Activated T-helper 1 cell treated with Interleukin-2 at 50 U/mL for 16 hours (primary cell): ENCODE data around the gene ERGIC1.
A peak's percentile ranks its signal among the peaks of the same experiment; 100 is the strongest.

ENCODE experiments used
- DNase-seq: peaks from one replicate; pipeline ENCODE4 v3.0.0-alpha.2; 2020; ENCODE audit warnings: low read depth

ERGIC1 gene

DNA sequence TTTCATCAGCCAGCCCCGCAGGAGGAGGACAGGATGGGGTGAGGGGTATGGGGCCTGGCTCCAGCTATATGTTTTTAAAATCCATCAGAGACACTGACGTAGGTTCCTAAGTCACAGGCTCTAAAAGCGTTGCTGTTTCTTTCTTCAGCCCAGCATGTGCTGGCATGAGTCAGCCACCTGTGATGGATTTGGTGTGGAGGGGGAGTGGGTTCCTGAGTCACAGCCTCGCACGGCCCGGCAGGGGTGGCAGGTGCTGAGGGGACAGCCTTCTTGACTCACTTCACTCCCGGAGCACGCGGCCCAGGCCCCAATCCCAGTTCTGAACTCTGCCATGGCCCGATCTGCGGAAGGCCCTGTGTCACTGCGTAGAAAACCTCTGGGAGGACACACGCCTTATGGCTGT is 86.4 kb downstream of the ERGIC1 start:
- DNase-seq = no peak

DNA sequence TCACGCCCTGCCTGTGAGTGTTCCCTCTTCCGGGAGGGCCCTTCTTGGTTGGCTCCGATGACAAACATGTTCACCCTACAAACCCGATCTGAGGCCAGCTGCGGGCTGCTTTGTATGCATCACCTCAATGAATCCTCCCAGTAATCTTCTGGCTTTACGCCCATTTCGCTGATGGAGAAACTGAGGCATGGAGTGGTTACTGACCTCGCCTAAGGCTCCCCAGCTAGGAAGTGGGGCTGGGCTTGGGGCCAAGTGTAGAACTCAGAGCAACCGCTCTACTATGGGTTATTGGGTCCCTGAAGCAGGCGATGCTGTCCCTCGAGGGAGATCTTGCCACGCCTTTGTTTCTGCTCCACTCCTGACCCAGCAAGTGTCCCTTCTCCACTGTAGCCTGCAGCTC is 86.9 kb downstream of the ERGIC1 start:
- no peak for DNase-seq

- no peak for DNase-seq
Measured at GRCh38 chr5:172921906-172922305, 87.9 kb downstream of the ERGIC1 start.

- no peak for DNase-seq
Measured at GRCh38 chr5:172923539-172923938, 89.5 kb downstream of the ERGIC1 start.

DNA sequence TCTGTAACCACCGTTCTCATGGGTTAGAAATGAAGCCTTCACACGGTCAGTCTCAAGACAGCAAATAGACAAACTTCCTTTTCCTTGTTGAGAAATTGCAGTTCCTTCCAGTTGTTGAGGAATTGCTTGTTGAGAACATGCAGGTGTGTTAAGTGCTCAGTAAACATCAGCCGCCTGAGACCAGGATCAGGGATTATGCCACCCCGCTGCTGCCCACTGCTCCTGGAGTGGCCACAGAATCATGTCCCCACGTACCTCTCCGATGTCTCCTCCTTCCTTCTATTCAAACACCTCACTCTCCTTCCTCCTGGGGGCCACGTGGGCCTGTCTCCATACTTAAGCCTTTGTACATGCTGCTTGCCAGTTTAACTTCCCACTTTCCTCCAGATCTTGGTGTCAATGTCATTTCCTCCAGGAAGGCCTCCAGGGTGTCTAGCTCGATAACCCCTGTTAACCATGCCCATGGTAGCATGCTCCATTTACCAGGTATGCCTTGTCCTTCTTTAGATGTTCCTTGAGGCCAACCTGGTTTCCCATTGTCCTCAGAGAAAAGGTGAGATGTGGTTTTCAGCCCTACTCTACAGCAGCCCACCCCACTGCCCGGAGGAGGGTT is 91.4 kb downstream of the ERGIC1 start:
- no peak for DNase-seq

- no peak for DNase-seq
Measured at GRCh38 chr5:172926008-172926523, 92.0 kb downstream of the ERGIC1 start.

DNA sequence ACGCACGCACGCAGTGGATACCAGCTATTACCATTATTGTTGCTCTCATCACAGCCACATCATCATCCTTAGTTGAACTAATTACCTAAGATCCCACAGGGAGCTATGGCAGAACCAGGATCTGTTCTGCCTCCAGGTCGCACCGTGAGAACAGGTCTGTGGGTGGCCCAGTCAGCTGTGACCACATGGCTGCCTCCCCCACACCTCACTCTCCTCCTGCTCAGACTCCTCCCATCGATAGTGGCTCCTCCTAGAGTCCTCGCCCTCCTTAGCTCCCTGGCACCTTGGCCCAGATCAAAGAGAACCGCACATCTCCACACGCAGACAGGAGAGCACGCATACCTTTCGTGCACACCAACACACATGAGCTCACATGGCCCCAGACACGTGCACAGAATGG is 92.7 kb downstream of the ERGIC1 start:
- no peak for DNase-seq

- no peak for DNase-seq
Measured at GRCh38 chr5:172929371-172929838, 95.4 kb downstream of the ERGIC1 start.

GRCh38 chr5:172931001-172931536 is 97.0 kb downstream of the ERGIC1 start:
- no peak for DNase-seq

DNA sequence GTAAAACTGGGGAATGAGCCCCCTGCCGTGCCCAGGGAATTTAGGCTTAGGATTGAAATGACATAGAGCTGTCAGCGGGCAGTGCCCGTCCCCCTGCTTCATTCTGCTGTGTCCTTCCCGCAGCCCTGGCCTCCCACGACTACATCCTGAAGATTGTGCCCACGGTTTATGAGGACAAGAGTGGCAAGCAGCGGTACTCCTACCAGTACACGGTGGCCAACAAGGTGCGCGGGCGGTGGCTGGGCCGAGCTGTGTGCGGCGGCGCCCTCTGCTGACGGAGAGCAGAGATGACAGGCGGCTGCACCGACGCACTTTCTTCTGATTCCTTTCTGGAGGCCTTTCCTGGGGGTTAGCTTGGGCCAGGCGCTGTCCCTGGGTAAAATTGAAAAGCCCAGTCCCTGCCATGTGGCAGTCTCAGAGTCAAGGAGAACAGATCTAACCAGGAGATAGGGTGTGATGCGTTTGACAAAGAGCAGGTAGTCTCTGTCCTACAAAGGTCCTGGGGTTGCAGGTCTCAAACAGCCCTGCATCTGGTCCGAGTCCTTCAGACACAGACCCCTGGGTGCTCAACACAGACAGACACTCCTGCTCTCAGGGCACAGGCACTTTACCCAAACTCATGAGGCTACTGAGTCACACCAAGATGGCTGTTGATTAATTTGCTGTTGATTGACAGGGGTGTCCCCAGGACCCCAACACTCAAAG is 98.4 kb downstream of the ERGIC1 start:
- DNase-seq = peak; percentile 64

DNA sequence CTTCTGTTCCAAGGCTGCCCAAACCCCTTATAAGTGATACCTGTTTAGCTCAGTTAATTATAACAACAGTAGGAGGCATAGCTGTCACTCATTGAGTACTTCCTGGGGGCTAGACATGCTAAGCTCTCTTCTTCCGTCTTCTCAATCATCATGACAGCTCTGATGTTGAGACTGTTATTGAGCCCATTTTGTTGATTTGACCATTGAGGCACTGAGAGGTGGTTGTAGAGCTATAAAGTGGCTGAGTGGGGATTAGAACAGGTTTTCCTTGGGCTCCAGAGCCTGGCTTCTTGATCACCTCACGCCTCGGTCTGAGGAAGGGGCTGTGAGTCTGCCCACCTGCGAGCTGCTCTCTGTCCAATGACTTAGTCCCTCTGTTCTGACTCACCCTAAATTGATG is 99.2 kb downstream of the ERGIC1 start:
- DNase-seq = no peak

DNA sequence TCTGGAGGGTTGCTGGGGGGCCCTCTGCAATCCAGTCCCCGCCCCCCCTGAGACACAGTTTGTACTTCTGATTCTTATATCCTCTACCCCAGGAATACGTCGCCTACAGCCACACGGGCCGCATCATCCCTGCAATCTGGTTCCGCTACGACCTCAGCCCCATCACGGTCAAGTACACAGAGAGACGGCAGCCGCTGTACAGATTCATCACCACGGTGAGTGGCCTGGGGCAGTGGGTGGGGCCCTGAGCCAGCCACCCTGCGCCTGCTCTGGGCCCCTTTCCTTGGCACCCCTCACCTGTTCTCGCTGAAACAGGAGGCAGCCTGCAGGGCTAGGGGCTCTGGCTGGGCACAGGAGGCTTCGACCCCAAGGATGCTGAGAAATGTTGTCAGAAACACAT is 101.0 kb downstream of the ERGIC1 start:
- DNase-seq = no peak

DNA sequence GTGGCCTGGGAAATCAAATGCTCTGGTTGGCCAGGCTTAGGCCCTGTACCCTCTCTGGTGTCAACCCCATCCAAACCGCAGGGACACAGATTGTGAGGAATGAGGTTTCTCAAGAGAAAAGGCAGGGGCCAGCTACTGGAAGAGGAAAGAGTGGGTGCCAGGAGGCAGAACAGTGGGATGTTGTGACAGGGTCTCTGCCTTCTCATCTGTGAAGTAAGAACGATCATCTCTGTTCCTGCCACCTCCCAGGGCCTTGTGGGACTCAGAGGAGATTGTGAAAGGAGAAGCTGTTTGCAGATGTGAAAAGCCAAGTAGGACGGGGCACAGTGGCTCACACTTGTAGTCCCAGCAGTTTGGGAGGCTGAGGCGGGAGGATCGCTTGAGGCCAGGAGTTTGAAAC is 102.3 kb downstream of the ERGIC1 start:
- DNase-seq = no peak

DNA sequence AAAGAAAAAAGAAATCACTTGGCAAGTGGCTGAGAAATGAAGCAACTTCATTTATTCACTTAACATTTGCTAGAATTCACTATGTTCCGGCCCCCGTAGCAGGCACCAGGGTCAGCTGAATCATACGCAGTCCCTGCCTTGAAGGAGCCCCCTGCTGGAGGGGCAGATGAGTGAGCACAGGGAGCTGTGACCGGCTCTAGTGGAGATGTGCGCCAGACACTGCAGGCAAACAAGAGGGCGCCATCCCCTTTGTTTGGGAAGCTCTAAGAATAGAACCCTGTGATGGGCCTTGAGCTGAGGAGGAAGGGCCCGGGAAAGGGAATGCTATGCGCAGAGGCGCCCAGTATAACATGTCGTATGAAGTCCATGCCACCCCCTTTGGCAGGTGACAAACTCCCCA is 105.0 kb downstream of the ERGIC1 start:
- no peak for DNase-seq

DNA sequence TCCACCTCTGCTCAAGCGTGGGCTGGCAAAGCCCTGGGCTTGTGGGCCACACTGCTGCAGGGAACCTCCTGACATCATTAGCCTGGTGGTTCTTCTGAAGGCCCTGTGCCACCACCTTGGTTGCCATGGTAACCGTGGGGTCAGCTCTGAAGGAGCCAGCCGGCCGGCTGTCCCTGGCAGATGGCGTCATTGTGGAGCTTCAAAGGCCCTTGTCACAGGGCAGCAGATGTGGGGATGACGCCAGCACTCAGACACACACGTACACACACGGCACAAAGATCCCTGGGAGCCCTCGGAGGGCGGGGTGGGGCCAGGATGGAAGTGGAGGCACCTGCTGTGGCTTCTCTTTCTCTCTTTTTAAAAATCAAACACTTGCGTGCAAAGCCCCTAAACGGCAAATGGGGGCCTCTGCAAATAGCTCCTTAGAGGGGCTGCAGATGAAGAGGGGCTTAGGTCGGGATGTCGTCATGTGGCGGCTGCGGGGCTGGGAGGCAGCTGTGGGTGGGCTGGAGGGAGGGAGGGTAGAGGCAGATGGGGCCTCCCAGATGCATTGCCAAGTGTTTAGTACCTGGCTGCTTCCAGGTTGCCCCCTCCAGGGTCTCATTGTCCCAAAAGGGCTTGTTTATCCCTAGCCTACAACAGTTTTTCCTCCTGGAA is 105.7 kb downstream of the ERGIC1 start:
- no peak for DNase-seq

- DNase-seq = no peak
Measured at GRCh38 chr5:172940268-172941066, 106.4 kb downstream of the ERGIC1 start.

DNA sequence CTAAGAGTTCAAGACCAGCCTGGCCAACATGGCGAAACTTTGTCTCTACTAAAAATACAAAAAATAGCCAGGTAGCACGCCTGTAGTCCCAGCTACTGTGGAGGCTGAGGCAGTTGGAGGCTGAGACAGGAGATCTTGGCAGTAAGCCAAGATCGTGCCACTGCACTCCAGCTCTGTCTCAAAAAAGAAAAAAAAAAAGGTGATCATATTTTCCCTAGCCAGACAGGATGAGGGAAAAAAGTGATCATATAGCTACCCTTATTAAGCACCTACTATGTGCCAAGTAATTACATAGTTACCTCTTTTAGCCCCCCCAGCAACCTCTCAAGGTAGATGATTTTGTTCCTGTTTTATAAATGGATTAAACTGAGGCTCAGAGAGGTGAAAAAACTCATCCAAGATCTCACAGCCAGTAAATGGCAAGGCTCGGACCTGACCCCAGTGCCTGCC is 107.0 kb downstream of the ERGIC1 start:
- DNase-seq = no peak

DNA sequence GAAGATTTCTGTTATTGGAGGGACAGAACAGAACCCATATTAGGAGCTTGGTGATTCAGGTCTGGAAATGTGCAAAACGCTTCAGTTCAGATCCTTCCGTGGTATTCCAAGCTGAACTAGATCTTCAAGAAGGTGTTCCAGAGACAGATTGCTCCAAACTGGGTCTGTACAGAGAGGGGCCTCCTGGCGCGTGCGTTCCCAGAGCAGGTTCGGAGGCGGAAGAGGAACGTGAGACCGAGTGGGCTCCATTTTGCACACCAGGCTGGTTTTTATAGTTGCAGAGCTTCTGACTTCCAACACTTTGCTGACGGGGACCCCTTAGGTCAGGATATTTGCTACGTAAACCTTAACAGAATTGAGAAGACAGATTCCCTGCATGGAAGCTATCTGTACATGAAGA is 108.5 kb downstream of the ERGIC1 start:
- no peak for DNase-seq

GRCh38 chr5:172943283-172943841 is 109.3 kb downstream of the ERGIC1 start:
- DNase-seq = no peak

- DNase-seq = no peak
Measured at GRCh38 chr5:172943906-172944305, 109.9 kb downstream of the ERGIC1 start.

DNA sequence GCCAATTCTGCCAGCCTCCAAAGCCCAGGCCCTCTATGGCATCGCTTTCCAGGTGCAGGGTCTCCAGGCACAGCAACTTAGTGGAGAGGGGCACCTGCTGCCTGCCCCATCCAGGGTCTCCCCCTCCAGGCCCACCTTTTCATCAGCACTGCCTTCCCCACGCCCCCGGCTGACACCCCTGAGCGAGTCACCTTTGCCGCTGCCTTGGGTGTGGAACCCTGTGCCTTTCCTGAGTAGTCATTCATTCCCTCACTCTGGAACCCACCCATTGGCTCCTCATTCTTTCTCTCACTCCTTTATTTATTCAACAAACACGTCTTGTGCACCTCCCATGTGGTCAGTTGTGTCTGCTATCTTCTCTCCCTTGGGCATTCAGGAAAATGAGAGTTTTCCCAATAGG is 110.7 kb downstream of the ERGIC1 start:
- DNase-seq = no peak

DNA sequence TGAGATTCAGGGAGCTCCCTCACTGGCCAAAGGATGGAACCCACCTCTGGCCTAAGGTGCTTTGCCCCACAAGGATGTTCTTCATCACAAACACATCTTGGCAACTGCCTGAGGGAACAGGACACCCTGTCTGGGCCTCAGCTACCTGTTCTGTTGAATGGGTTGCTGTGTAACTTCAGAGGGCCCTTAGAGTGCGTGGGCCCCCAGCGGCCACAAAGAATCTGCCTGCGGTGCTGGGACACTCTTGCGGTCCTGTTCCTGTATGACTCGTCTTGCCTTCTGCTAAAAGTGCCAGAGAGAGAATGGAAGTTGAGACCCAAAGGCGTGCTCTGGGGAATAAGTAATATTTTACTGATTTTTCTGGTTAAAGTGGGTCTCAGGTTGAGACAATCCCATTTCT is 111.1 kb downstream of the ERGIC1 start:
- no peak for DNase-seq
